AG09319 (cell line): ENCODE data around the gene CMIP.

Experiments used
- DNase-seq: peaks from one replicate; pipeline ENCODE4 v3.0.0-alpha.2; 2010; ENCODE audit warnings: low read depth; ENCODE audit errors: extremely low read depth
- CTCF ChIP-seq: IDR thresholded peaks from 2 replicates; pipeline ENCODE4 v1.5.1; 2011; ENCODE audit warnings: low read depth, mild to moderate bottlenecking, inconsistent platforms, low read length, moderate library complexity

The CMIP gene

DNA sequence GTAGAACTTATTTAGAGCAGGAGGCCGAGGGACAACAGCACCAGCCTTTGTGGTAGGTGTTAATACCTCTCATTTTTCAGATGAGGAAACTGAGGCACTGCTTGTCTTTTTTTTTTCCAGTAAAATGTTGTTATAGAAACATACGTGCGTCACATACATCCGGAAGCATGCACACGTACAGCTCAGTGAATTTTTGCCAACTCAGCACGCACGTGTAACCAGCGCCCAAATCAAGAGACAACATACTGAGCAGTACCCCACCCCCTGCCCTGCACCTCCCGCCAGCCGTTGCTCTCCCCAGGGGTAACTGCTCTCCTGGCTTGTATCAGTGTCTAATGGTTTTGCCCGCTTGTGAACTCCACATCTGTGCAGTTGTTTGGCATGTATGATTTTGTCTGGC is 92.0 kb downstream of the CMIP start:
- no peak for DNase-seq
- no peak for TF ChIP-seq CTCF

- TF ChIP-seq CTCF: no peak
- no peak for DNase-seq
Measured at GRCh38 chr16:81537721-81538561, 93.3 kb downstream of the CMIP start.

GRCh38 chr16:81539009-81539758 is 94.6 kb downstream of the CMIP start:
- DNase-seq: no peak
- no peak for TF ChIP-seq CTCF

GRCh38 chr16:81539759-81540472 is 95.3 kb downstream of the CMIP start:
- DNase-seq: no peak
- no peak for TF ChIP-seq CTCF

DNA sequence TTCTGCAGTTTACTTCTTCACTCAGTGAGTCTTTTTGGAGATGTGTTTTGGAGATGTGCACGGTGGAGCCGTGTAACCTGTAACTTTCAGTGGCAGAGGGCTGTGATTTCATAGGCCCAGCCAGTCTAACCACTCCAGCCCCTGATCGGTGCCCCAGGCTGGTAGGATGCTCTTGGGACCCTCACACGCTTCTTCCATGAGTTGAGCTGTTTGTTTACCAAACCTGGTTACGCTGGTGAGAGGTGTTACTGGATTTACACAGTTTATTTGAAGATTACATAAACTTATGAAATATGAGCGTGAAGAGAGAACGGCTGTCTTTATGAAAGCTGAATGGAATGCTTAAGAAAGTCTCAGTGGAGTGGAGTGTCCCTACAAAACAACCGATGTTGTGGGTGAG is 96.7 kb downstream of the CMIP start:
- DNase-seq: no peak
- no peak for TF ChIP-seq CTCF

- no peak for DNase-seq
- TF ChIP-seq CTCF: no peak
Measured at GRCh38 chr16:81542609-81543570, 98.3 kb downstream of the CMIP start.
